Fibroblast of skin of back (primary cell): ENCODE results near the gene CDYL2.
"Not testable (repeated sequence)": the region's sequence is repeated elsewhere in the genome, so short reads cannot be mapped to it uniquely, and the experiment has no call there.

Source experiments
- DNase-seq: peaks from one replicate; pipeline ENCODE4 v3.0.0-alpha.2; 2013

The CDYL2 gene

DNA sequence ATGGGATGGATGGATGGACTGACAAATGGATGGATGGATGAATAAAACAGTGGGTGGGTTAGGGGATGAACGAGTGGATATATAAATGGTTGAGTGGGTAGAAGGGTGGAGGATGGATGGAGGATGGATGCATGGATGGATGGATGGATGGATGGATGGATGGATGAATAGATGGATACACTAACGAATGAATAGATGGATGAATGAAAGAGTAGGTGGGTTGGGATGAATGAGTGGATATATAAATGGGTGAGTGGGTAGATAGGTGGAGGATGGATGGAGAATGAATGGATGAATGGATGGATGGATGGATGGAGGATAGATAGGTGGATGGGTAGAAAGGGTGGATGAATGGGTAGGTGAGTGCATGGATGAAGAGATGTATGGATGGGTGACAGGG lies 62.1 kb downstream of the CDYL2 start:
- no peak for DNase-seq

GRCh38 chr16:80741724-80742123 lies 62.7 kb downstream of the CDYL2 start:
- no peak for DNase-seq

DNA sequence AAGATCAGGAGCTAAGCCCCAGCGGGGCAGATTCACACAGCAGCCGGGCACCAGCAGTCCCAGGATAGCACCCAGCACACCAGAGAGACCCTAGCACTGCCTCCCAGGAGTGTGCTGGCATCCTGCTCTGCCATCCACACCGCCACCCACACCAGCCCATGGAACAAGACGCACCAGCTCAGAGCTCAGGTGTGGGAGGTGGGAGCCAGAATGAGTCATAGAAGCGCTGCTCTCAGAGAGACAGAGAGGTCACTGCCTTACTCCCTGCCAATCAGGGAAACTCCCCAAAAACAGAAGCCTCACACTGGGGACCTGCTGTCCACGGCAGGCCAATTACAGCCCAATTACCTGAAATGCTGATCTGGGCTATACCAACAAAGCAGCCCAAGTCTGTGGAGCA lies 64.9 kb downstream of the CDYL2 start:
- DNase-seq, result no peak

- DNase-seq, result no peak
Observed at GRCh38 chr16:80738521-80738920, 65.9 kb downstream of the CDYL2 start.

GRCh38 chr16:80735846-80736245 lies 68.6 kb downstream of the CDYL2 start:
- no peak for DNase-seq

- DNase-seq, result no peak
Observed at GRCh38 chr16:80733407-80733806, 71.0 kb downstream of the CDYL2 start.

GRCh38 chr16:80731915-80732314 lies 72.5 kb downstream of the CDYL2 start:
- DNase-seq, result no peak

DNA sequence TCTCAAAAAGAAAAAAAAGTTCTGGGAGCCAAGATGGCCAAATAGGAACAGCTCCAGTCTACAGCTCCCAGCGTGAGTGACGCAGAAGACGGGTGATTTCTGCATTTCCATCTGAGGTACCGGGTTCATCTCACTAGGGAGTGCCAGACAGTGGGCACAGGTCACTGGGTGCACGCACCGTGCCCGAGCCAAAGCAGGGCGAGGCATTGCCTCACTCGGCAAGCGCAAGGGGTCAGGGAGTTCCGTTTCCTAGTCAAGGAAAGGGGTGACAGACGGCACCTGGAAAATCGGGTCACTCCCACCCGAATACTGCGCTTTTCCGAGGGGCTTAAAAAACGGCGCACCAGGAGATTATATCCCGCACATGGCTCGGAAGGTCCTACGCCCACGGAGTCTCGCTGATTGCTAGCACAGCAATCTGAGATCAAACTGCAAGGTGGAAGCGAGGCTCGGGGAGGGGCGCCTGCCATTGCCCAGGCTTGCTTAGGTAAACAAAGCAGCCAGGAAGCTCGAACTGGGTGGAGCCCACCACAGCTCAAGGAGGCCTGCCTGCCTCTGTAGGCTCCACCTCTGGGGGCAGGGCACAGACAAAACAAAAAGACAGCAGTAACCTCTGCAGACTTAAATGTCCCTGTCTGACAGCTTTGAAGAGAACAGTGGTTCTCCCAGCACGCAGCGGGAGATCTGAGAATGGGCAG lies 77.2 kb downstream of the CDYL2 start:
- DNase-seq, result not testable (repeated sequence)

DNA sequence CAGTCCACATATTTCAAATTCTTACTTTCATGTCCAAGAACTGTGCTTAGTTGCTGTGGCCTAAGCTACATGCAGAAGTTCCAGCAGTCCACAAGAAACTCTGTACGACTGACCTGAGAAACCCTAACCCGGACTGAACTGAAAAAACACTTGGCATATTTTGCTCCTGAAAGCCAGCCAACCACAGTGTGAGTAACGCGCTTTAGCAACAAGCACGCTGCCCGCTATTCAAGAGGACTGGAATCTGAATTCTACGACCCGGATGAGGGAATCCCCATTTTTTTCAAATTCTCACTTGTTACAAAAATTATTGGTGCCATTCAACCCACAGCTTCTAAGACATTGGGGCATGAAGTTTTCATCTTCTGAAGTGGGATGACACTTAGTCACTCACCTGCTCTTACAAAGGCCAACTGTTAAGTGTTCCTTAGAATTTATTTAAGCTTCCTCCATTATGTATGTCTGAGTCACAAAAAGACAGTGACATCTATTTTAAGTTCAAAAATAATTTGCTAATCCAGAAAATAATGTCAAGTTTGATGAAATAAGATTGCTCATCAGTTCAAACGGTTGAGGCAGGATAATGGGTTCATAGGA lies 78.7 kb downstream of the CDYL2 start:
- no peak for DNase-seq

GRCh38 chr16:80723981-80724380 lies 80.4 kb downstream of the CDYL2 start:
- no peak for DNase-seq

DNA sequence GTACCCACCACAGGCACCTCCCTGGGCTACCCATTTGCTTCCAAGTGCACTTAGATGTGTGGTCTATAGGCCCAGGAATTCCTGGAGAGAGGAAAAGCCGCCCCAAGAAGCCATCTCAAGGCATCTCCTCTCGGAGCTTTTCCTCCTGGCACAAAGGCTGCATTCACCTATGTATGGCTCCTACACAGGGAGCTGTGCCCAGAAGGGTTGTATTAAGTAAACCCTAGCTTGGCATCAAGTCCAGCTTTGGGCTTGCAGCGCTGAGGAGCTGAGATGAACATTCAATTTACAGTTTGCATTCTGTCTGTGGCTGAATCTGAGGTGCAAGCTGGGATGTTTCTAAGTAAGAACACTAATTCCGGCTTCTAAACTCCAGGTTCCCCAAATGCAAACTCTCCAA lies 81.3 kb downstream of the CDYL2 start:
- DNase-seq, result no peak

DNA sequence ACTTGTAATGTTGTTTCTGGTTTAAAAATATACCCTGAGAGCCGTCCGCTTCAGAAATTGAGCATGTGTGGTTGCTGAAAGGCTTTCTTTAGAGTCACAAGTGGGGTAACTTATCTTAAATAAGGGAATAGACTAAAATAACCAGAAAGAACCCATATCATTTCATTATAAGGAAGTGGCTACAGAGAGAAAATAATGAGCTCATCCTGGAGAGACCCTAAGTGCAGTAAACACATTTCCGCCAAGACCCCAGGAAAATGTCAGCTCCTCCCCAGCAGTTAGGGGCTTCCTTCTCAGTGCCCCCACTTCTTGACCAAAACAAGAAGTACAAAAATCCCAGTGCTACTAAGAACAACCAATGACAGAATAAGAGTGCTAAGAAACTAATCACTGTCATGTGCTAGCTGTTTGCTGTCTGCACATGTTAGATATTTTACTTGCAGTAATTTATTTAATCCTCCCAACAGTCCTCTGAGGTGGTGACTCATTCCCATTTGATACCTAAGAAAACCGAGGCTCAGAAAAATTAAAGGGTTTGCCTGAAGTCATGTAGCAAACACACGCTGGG lies 83.5 kb downstream of the CDYL2 start:
- peak; percentile 6 for DNase-seq

DNA sequence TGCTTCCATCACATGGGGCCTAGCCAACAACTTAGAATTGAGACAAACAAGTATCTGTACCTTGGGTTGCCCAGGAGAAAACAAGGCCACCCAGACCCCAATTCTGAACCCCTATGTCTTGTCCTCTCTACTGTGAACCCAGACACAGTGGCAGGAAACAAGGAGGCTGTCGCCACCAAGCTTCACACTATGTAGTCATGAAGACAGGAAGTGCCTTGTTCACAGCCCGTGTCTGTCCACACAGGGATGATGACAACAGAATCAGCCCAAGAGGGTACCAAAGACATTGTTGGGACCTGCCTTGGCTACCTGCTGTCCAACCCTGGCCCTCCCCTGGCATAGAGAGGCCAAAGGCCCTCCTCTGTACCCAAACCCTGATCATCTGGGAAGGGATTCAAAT lies 84.8 kb downstream of the CDYL2 start:
- no peak for DNase-seq

GRCh38 chr16:80718480-80719220 lies 85.7 kb downstream of the CDYL2 start:
- DNase-seq, result peak; percentile 14

GRCh38 chr16:80717611-80718010 lies 86.8 kb downstream of the CDYL2 start:
- DNase-seq, result no peak

GRCh38 chr16:80716564-80717139 lies 87.7 kb downstream of the CDYL2 start:
- no peak for DNase-seq

GRCh38 chr16:80711406-80711805 lies 93.0 kb downstream of the CDYL2 start:
- no peak for DNase-seq

- no peak for DNase-seq
Observed at GRCh38 chr16:80710918-80711317, 93.5 kb downstream of the CDYL2 start.

DNA sequence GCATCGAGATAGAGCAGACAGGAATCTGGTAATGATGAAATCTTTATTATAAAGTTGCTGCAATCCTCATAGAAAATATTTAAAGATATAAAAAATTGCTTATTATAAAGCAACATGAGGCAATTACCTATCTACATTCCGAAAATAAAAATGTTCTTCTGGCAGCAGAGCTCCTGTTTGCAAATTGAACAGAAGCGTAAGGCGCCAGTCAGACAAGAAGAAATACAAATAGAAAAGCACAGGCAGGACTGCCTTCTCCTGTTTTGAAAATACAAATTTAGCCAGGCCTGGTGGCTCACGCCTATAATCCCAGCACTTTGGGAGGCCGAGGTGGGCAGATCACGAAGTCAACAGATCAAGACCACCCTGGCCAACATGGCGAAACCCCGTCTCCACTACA lies 95.6 kb downstream of the CDYL2 start:
- no peak for DNase-seq

DNA sequence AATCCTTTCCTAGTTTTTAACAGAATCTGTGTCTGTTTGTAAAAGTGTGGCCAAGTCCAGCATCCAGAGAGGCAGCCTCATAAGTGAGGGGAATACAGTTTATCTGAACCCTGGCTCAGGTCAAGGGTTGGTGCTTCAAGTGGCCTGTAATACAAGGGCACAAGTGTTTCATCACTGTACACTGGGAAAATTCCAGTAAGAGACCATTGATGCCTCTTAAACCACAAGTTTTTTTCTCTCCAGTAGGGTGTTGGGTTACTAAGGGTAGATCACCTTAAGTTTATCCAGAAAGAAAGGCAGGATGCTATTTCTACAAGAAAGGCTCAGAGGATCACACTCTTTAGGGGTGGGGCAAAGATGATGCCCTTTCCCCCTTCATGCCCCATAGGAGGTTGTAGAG lies 96.7 kb downstream of the CDYL2 start:
- no peak for DNase-seq

DNA sequence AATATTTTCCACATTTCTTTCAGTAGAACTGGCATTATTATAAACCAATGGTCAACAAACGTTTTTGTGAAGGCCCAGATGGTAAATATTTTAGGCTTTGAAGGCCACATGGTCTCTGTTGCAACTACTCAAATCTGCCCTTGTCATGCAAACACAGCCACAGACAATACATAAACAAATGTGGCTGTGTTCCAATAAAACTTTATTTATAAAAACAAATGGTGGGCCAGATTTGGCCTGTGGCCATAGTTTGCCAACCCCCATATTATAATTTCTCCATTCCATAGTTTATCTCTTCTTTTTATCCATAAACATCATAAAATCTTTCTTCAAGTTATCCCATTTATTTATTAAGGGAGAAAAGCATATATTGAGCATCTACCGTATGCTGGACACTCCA lies 98.8 kb downstream of the CDYL2 start:
- no peak for DNase-seq

- DNase-seq, result no peak
Observed at GRCh38 chr16:80704751-80705505, 99.5 kb downstream of the CDYL2 start.
